MM.1S (cell line): Measurements from ENCODE around the gene FGGY.

Source experiments
- CTCF ChIP-seq: fragments of 300-600 bp; sonication (generic); IDR thresholded peaks from 2 replicates; pipeline ENCODE4 v1.5.1; 2016; ENCODE audit warnings: antibody characterized with exemption, low read length, mixed read lengths
- EZH2 ChIP-seq: fragments of 300-600 bp; sonication (generic); optimal IDR thresholded peaks from 2 replicates; pipeline ENCODE3; 2017; ENCODE audit warnings: low read depth, mild to moderate bottlenecking, antibody characterized with exemption, low read length, mixed read lengths
- EZH2phosphoT487 ChIP-seq: fragments of 300-600 bp; sonication (generic); IDR thresholded peaks from 2 replicates; pipeline ENCODE4 v1.6.1; 2018; ENCODE audit warnings: antibody characterized with exemption, low read length

GRCh38 chr1:59732214-59732955 lies 435.5 kb downstream of the FGGY start:
- no peak for TF ChIP-seq CTCF
- TF ChIP-seq EZH2phosphoT487: no peak
- TF ChIP-seq EZH2: no peak
